GM18907 (cell line): ENCODE results near the gene ELMO1.

Experiments
- ATAC-seq: cut with Tn5 transposase; IDR thresholded peaks from one replicate; pipeline ENCODE4 v1.9.1; 2021; ENCODE audit warnings: mild to moderate bottlenecking, moderate library complexity; ENCODE audit not compliant: unreplicated experiment

ELMO1 gene

GRCh38 chr7:37410305-37411229 is 38.1 kb downstream of the ELMO1 start:
- no peak for ATAC-seq

- no peak for ATAC-seq
Observed at GRCh38 chr7:37409461-37409860, 39.2 kb downstream of the ELMO1 start.

GRCh38 chr7:37408291-37409228 is 40.1 kb downstream of the ELMO1 start:
- ATAC-seq: no peak

- no peak for ATAC-seq
Observed at GRCh38 chr7:37405603-37406122, 43.0 kb downstream of the ELMO1 start.

DNA sequence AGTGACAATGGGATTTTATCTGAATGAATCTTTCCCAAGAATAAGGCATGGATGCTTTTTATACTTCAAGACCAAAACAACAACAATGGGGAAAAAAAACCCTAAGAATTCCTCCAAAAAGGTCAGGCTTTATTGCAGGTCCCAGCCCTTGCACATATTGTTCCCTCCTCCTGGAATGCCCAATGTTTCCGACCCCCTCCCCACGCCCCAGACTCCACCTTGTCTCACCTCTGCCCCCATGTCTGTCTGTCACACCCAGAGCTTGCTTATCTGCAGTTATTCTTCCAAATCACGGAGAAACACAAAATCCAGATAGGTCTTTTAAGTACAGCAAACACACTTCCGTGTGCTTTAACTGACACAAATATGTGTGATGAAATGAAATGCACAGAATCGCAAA is 43.5 kb downstream of the ELMO1 start:
- no peak for ATAC-seq

DNA sequence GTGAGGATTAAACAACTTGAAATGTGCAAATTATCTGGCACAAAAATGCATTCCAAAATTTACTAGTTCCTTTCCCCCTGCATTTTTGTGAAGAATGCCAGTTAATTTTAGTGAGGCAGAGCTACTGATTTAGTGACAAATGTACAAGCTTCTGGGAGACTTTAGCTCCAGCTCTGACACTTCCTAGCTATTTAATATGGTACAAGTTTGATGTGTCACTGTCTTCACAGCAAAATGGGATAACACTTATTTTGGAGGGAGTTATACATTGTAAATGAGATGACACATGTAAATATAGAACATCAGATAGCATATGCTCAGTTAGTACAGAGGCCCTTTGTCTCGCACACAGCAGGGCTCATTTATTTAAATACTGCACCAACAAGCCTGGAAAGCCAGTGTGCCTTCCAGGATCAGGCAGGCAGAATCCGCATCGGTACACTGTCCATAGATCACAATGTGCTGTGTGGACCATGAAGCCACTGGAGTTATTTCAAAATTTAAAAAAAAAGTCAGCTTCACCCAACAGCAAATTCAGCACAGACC is 48.7 kb downstream of the ELMO1 start:
- ATAC-seq: no peak

GRCh38 chr7:37398403-37398802 is 50.3 kb downstream of the ELMO1 start:
- ATAC-seq: no peak

DNA sequence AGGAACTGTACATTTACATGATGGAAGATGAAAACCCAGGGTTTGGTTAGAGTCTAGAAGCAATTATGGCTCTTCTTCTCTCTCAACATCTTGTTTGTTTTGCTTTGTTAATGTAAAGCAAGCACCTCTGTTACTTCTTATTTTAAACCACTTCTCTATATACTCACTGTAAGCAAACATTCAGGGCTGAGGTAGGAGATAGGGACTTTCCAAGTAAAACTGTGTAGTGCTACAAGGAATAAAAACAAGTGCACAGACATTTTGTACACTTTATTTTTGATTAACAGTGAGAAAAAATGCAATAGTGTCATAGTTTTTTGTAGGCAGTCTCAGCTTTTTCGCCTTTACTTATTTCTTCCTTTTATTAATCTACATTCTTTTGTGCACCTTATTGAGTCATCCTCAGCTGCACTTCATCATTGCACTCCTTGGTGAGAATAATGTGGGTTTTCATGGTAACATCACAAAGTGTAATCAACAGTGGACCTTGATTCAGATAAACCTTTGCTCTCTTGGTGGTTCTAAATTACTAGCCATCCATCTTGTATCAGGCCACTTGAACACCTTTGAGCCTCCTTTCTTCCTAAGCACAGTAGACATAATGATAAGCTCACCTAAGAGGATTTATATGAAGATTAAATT is 52.9 kb downstream of the ELMO1 start:
- ATAC-seq: no peak

GRCh38 chr7:37394158-37394557 is 54.5 kb downstream of the ELMO1 start:
- ATAC-seq: no peak

DNA sequence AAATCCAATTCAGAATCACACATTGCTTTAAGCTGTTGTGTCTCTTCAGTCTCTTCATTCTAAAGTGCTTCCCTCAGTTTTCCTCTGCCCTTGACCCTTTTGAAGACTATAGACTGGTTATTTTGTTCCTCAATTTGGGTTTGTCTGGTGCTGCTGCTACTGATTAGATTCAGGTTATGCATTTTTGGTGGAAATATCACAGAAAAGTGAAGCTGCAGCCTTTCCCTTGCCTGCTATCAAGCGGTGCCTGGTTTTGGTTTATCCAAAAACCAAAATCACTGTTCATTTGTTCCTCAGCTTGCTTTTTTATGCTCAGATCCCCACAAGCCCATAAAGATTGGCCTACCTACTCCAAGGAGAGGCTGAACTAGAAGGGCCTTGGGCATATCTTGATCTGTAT is 55.2 kb downstream of the ELMO1 start:
- no peak for ATAC-seq

GRCh38 chr7:37392673-37393017 is 56.0 kb downstream of the ELMO1 start:
- ATAC-seq: no peak

GRCh38 chr7:37391791-37392672 is 56.6 kb downstream of the ELMO1 start:
- no peak for ATAC-seq

DNA sequence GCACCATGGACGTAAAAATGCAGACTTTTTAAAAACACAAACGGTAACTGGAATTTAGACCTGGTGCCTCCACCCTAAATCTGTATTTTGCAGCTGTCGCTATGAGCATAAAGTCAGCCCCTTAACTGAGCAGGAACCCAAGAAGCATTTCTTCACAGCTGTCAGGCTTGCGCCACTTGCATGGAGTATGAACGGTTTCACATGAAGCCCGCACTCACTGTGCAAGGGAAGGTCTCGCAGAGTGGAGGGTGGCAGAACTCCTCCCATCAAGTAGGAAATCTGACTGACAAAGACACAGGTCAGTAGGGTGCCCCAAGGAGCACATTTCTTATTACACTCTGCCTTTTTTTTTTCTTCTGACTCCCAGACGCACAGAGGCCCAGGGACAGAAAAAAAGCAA is 58.5 kb downstream of the ELMO1 start:
- ATAC-seq: no peak

DNA sequence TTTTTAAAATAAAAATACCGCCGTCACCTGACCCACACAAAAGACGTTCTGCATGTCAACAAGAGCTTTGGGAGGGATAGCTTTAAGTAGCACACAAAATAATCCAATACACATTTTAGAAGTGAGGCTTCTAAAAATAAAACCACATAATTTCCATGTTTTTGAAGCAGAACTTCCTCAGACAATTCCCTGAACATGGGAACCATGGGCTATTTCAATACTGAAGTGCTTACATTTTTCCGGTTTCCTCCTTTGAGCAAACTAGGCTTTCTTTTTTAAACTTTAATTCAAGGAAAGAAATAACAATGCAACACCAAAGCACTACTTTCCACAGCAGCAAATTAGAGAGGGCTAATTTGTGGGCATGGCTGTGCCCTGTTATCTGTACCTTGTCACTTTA is 59.9 kb downstream of the ELMO1 start:
- ATAC-seq: no peak

DNA sequence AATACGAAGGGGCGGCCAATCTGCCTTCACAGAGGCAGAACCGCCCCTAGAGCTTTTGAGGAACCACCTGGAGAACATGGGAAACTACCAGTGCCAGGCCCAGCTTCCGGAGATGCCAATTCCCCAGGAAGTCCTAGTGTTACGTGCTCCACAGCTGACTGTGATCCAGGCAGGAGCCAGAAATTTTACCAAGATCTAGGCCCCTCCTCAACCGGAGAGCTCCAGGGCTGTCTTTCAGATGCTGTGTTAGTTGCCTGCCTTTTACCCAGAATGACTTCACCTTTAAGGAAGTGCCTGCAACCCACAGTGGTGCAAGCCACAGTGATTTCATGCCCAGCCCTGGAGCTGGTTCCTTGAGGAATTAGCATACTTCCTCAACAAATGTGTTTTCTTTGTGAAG is 62.9 kb downstream of the ELMO1 start:
- ATAC-seq: no peak

GRCh38 chr7:37382546-37383088 is 66.0 kb downstream of the ELMO1 start:
- no peak for ATAC-seq

DNA sequence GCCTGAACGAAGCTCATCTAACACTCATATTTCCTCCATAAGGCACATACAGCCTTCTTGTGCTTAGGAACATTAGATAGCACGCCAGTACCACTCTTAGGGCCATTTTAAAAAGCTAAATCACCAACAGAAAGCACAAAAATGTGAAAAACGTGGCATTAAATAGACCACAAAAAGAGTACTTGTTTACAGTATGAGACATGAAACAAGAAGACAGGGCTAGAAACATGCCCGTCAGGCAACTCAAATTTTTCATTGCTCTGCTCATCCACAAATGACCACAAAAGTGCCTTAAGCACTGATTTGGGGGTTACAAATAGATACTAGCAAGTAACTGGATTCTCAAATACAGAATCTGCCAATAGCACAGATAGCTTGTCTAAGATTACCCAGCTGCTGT is 67.8 kb downstream of the ELMO1 start:
- no peak for ATAC-seq

- no peak for ATAC-seq
Observed at GRCh38 chr7:37379546-37380277, 69.0 kb downstream of the ELMO1 start.

- ATAC-seq: no peak
Observed at GRCh38 chr7:37377231-37377630, 71.4 kb downstream of the ELMO1 start.
